PC-3 (cell line): ENCODE measurements around the gene ZYG11A.

Experiments used
- EZH2 ChIP-seq: fragments of 300-600 bp; sonication (generic); IDR thresholded peaks from one replicate; pipeline ENCODE4 v1.6.1; 2017; ENCODE audit warnings: antibody characterized with exemption, mild to moderate bottlenecking, low read length; ENCODE audit not compliant: unreplicated experiment
- EZH2phosphoT487 ChIP-seq: fragments of 300-600 bp; sonication (generic); IDR thresholded peaks from 2 replicates; pipeline ENCODE4 v1.6.1; 2018; ENCODE audit warnings: mild to moderate bottlenecking, antibody characterized with exemption, low read length, borderline replicate concordance
- TF ChIP-seq, protein P1 (sequence below): fragments of 300-600 bp; sonication (generic); conservative IDR thresholded peaks from 2 replicates; pipeline ENCODE4 v1.5.1; 2017; ENCODE audit warnings: antibody characterized with exemption, low read depth, mild to moderate bottlenecking, low read length

DNA sequence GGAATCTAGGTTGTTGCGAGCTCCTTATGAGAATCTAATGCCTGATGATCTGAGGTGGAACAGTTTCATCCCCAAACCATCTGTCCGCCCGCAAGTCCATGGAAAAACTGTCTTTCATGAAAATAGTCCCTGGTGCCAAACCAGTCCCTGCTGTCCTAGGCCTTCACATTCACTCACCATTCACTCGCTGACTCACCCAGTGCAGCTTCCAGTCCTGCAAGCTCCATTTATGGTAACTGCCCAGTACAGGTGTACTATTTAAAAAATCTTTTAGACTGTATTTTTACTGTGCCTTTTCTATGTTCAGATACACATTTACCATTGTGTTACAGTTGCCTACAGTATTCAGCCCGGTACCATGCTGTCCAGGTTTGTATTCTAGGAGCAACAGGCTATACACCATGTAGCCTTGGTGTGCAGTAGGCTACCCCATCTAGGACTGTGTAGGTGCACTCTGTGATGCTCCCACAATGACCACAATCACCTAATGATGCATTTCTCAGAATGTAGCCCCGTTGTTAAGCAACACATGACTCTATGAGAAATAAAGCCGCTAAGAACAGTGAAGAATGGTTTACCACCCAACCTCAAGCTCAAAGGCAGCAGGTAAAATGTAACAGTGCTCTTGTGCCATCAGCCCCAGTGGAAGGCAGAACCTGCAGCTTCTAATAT lies 76.6 kb downstream of the ZYG11A start:
- TF ChIP-seq, protein P1, sequence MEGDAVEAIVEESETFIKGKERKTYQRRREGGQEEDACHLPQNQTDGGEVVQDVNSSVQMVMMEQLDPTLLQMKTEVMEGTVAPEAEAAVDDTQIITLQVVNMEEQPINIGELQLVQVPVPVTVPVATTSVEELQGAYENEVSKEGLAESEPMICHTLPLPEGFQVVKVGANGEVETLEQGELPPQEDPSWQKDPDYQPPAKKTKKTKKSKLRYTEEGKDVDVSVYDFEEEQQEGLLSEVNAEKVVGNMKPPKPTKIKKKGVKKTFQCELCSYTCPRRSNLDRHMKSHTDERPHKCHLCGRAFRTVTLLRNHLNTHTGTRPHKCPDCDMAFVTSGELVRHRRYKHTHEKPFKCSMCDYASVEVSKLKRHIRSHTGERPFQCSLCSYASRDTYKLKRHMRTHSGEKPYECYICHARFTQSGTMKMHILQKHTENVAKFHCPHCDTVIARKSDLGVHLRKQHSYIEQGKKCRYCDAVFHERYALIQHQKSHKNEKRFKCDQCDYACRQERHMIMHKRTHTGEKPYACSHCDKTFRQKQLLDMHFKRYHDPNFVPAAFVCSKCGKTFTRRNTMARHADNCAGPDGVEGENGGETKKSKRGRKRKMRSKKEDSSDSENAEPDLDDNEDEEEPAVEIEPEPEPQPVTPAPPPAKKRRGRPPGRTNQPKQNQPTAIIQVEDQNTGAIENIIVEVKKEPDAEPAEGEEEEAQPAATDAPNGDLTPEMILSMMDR: no peak
- TF ChIP-seq EZH2 (no peak), EZH2phosphoT487 (no peak)
